ENCODE data around the gene WDR7. TPM values are rescaled to one million over a fixed set of nuclear protein-coding genes. Genes with fewer than 3 reads are reported as not detected.

WDR7 gene
- total and polyA plus RNA-seq, 9 donors: 7.3 to 18.1 (median 9.6) TPM

- no peaks in the 10 kb centered on the region for H3K27me3 ChIP-seq (ENCODE audit: control insufficient read depth, insufficient read depth, low read length)
- no peaks in the 10 kb centered on the region for H3K36me3 ChIP-seq (ENCODE audit: control insufficient read depth, insufficient read depth, low read length)
- H3K4me1 ChIP-seq (ENCODE audit: control insufficient read depth, insufficient read depth, low read length): peaks cover 5% of the 10 kb centered on the region
- peak; percentile 100 for DNase-seq
- peak within 1 kb of the TSS; percentile 94 for H3K4me3 ChIP-seq (ENCODE audit: low read length)
- no peaks in the 10 kb centered on the region for H3K9me3 ChIP-seq (replicated peaks; ENCODE audit: control insufficient read depth, low read depth, low read length)
- under 1% methylated on average over 44 of the region's 64 CpGs for WGBS (ENCODE audit: insufficient coverage)
- peak within 1 kb of the TSS; percentile 99 for H3K27ac ChIP-seq (ENCODE audit: low read length)
Measured at GRCh38 chr18:56638232-56639103, 12.7 kb upstream of the WDR7 start, which contains the start of gene TXNL1. Gene TXNL1 (minus strand): TSS chr18:56638592. CDS start chr18:56638440, 152 bp downstream.

GRCh38 chr18:56639104-56639381 is 12.1 kb upstream of the WDR7 start:
- Histone ChIP-seq H3K4me3 (ENCODE audit: low read length) (peak overlapping the region; percentile 54), H3K9me3 (replicated peaks; ENCODE audit: control insufficient read depth, low read depth, low read length) (no peaks in the 10 kb centered on the region), H3K4me1 (ENCODE audit: control insufficient read depth, insufficient read depth, low read length) (peaks cover 5% of the 10 kb centered on the region), H3K27me3 (ENCODE audit: control insufficient read depth, insufficient read depth, low read length) (no peaks in the 10 kb centered on the region), H3K36me3 (ENCODE audit: control insufficient read depth, insufficient read depth, low read length) (no peaks in the 10 kb centered on the region), H3K27ac (ENCODE audit: low read length) (peak overlapping the region; percentile 95)
- no peak for DNase-seq
- 34% methylated on average over 4 of the region's 6 CpGs for WGBS (ENCODE audit: insufficient coverage)

GRCh38 chr18:56639571-56639970 is 11.6 kb upstream of the WDR7 start:
- Histone ChIP-seq H3K4me1 (ENCODE audit: control insufficient read depth, insufficient read depth, low read length) (peaks cover 5% of the 10 kb centered on the region), H3K36me3 (ENCODE audit: control insufficient read depth, insufficient read depth, low read length) (no peaks in the 10 kb centered on the region), H3K9me3 (replicated peaks; ENCODE audit: control insufficient read depth, low read depth, low read length) (no peaks in the 10 kb centered on the region), H3K27ac (ENCODE audit: low read length) (no peak overlapping the region), H3K27me3 (ENCODE audit: control insufficient read depth, insufficient read depth, low read length) (no peaks in the 10 kb centered on the region), H3K4me3 (ENCODE audit: low read length) (no peak overlapping the region)
- 97% methylated on average over 7 of the region's 9 CpGs for WGBS (ENCODE audit: insufficient coverage)
- no peak for DNase-seq

- H3K4me3 ChIP-seq (ENCODE audit: low read length): no peak overlapping the region
- 85% methylated on average over 3 of the region's 8 CpGs for WGBS (ENCODE audit: insufficient coverage)
- H3K36me3 ChIP-seq (ENCODE audit: control insufficient read depth, insufficient read depth, low read length): no peaks in the 10 kb centered on the region
- no peak for DNase-seq
- H3K9me3 ChIP-seq (replicated peaks; ENCODE audit: control insufficient read depth, low read depth, low read length): no peaks in the 10 kb centered on the region
- H3K27ac ChIP-seq (ENCODE audit: low read length): no peak overlapping the region
- peaks cover 5% of the 10 kb centered on the region for H3K4me1 ChIP-seq (ENCODE audit: control insufficient read depth, insufficient read depth, low read length)
- no peaks in the 10 kb centered on the region for H3K27me3 ChIP-seq (ENCODE audit: control insufficient read depth, insufficient read depth, low read length)
Measured at GRCh38 chr18:56641714-56642337, 9.3 kb upstream of the WDR7 start.

- H3K9me3 ChIP-seq (replicated peaks; ENCODE audit: control insufficient read depth, low read depth, low read length): no peaks in the 10 kb centered on the region
- DNase-seq: no peak
- WGBS (ENCODE audit: insufficient coverage): no CpG with 5 or more reads among the region's 3 CpGs
- H3K4me3 ChIP-seq (ENCODE audit: low read length): no peak overlapping the region
- H3K36me3 ChIP-seq (ENCODE audit: control insufficient read depth, insufficient read depth, low read length): no peaks in the 10 kb centered on the region
- no peaks in the 10 kb centered on the region for H3K27me3 ChIP-seq (ENCODE audit: control insufficient read depth, insufficient read depth, low read length)
- H3K4me1 ChIP-seq (ENCODE audit: control insufficient read depth, insufficient read depth, low read length): peaks cover 5% of the 10 kb centered on the region
- no peak overlapping the region for H3K27ac ChIP-seq (ENCODE audit: low read length)
Measured at GRCh38 chr18:56643381-56643780, 7.8 kb upstream of the WDR7 start.

- no peak overlapping the region for H3K27ac ChIP-seq (ENCODE audit: low read length)
- no CpG with 5 or more reads among the region's 5 CpGs for WGBS (ENCODE audit: insufficient coverage)
- no peaks in the 10 kb centered on the region for H3K4me1 ChIP-seq (ENCODE audit: control insufficient read depth, insufficient read depth, low read length)
- no peak overlapping the region for H3K4me3 ChIP-seq (ENCODE audit: low read length)
- no peak for DNase-seq
- H3K27me3 ChIP-seq (ENCODE audit: control insufficient read depth, insufficient read depth, low read length): no peaks in the 10 kb centered on the region
- H3K9me3 ChIP-seq (replicated peaks; ENCODE audit: control insufficient read depth, low read depth, low read length): no peaks in the 10 kb centered on the region
- no peaks in the 10 kb centered on the region for H3K36me3 ChIP-seq (ENCODE audit: control insufficient read depth, insufficient read depth, low read length)
Measured at GRCh38 chr18:56645415-56646016, 5.6 kb upstream of the WDR7 start.

GRCh38 chr18:56647071-56647470 is 4.1 kb upstream of the WDR7 start:
- Histone ChIP-seq H3K27ac (ENCODE audit: low read length) (no peak overlapping the region), H3K27me3 (ENCODE audit: control insufficient read depth, insufficient read depth, low read length) (no peaks in the 10 kb centered on the region), H3K9me3 (replicated peaks; ENCODE audit: control insufficient read depth, low read depth, low read length) (no peaks in the 10 kb centered on the region), H3K4me3 (ENCODE audit: low read length) (no peak overlapping the region), H3K4me1 (ENCODE audit: control insufficient read depth, insufficient read depth, low read length) (peaks cover 5% of the 10 kb centered on the region), H3K36me3 (ENCODE audit: control insufficient read depth, insufficient read depth, low read length) (no peaks in the 10 kb centered on the region)
- no peak for DNase-seq

GRCh38 chr18:56647951-56648893 is 2.9 kb upstream of the WDR7 start:
- Histone ChIP-seq H3K27ac (ENCODE audit: low read length) (no peak overlapping the region), H3K4me1 (ENCODE audit: control insufficient read depth, insufficient read depth, low read length) (peaks cover 7% of the 10 kb centered on the region), H3K4me3 (ENCODE audit: low read length) (no peak overlapping the region), H3K27me3 (ENCODE audit: control insufficient read depth, insufficient read depth, low read length) (no peaks in the 10 kb centered on the region), H3K36me3 (ENCODE audit: control insufficient read depth, insufficient read depth, low read length) (no peaks in the 10 kb centered on the region), H3K9me3 (replicated peaks; ENCODE audit: control insufficient read depth, low read depth, low read length) (no peaks in the 10 kb centered on the region)
- no peak for DNase-seq
- WGBS (ENCODE audit: insufficient coverage): no CpG with 5 or more reads among the region's 3 CpGs

GRCh38 chr18:56649996-56650395 is 1.2 kb upstream of the WDR7 start:
- no peak for DNase-seq
- H3K27ac ChIP-seq (ENCODE audit: low read length): no peak overlapping the region
- H3K27me3 ChIP-seq (ENCODE audit: control insufficient read depth, insufficient read depth, low read length): no peaks in the 10 kb centered on the region
- H3K4me3 ChIP-seq (ENCODE audit: low read length): no peak overlapping the region
- no peaks in the 10 kb centered on the region for H3K9me3 ChIP-seq (replicated peaks; ENCODE audit: control insufficient read depth, low read depth, low read length)
- H3K36me3 ChIP-seq (ENCODE audit: control insufficient read depth, insufficient read depth, low read length): no peaks in the 10 kb centered on the region
- peaks cover 7% of the 10 kb centered on the region for H3K4me1 ChIP-seq (ENCODE audit: control insufficient read depth, insufficient read depth, low read length)
- no CpG with 5 or more reads among the region's 1 CpG for WGBS (ENCODE audit: insufficient coverage)

- H3K27ac ChIP-seq (ENCODE audit: low read length): peak overlapping the region; percentile 87
- WGBS (ENCODE audit: insufficient coverage): 7% methylated on average over 2 of the region's 5 CpGs
- no peaks in the 10 kb centered on the region for H3K36me3 ChIP-seq (ENCODE audit: control insufficient read depth, insufficient read depth, low read length)
- no peak for DNase-seq
- peaks cover 7% of the 10 kb centered on the region for H3K4me1 ChIP-seq (ENCODE audit: control insufficient read depth, insufficient read depth, low read length)
- H3K4me3 ChIP-seq (ENCODE audit: low read length): peak overlapping the region; percentile 94
- H3K27me3 ChIP-seq (ENCODE audit: control insufficient read depth, insufficient read depth, low read length): no peaks in the 10 kb centered on the region
- H3K9me3 ChIP-seq (replicated peaks; ENCODE audit: control insufficient read depth, low read depth, low read length): no peaks in the 10 kb centered on the region
Measured at GRCh38 chr18:56651771-56652092, 573 bp downstream of the WDR7 start.

Measured in muscle of leg (tissue), 11 donors.